Nephron progenitor cell (in vitro differentiated cells): ENCODE results near the gene CASD1.

Experiments
- DNase-seq: peaks from one replicate; pipeline ENCODE4 v3.0.0; 2021
- H3K27ac Mint-ChIP-seq: 2 replicates; pipeline ENCODE4 v1.8.0; 2021; ENCODE audit warnings: mild to moderate bottlenecking, moderate library complexity, mixed read lengths
- H3K27me3 Mint-ChIP-seq: 2 replicates; pipeline ENCODE4 v1.8.0; 2021; ENCODE audit warnings: mild to moderate bottlenecking, low read depth, mixed read lengths; ENCODE audit not compliant: poor library complexity
- H3K36me3 Mint-ChIP-seq: 2 replicates; pipeline ENCODE4 v1.8.0; 2021; ENCODE audit warnings: low read depth, mixed read lengths
- H3K4me1 Mint-ChIP-seq: 2 replicates; pipeline ENCODE4 v1.8.0; 2021; ENCODE audit warnings: mixed read lengths
- H3K4me3 Mint-ChIP-seq: 2 replicates; pipeline ENCODE4 v1.8.0; 2021; ENCODE audit warnings: mild to moderate bottlenecking, moderate library complexity, mixed read lengths
- H3K9me3 Mint-ChIP-seq: 2 replicates; pipeline ENCODE4 v1.8.0; 2021; ENCODE audit warnings: mild to moderate bottlenecking, moderate library complexity, mixed read lengths
- CTCF ChIP-seq: fragments of 200-600 bp; sonication (generic); IDR thresholded peaks from 2 replicates; pipeline ENCODE4 v1.5.0; 2021; ENCODE audit warnings: antibody characterized with exemption

CASD1 gene

GRCh38 chr7:94561841-94562514 lies 52.4 kb downstream of the CASD1 start:
- H3K36me3 Mint-ChIP-seq, result peaks cover 36% of the 10 kb centered on the region
- TF ChIP-seq CTCF, result no peak
- DNase-seq, result no peak
- H3K27me3 Mint-ChIP-seq, result no peaks in the 10 kb centered on the region
- H3K9me3 Mint-ChIP-seq, result no peaks in the 10 kb centered on the region
- no peak overlapping the region for H3K4me3 Mint-ChIP-seq
- H3K4me1 Mint-ChIP-seq, result no peaks in the 10 kb centered on the region
- H3K27ac Mint-ChIP-seq, result no peak overlapping the region

- Mint-ChIP-seq H3K4me3 (no peak overlapping the region), H3K27me3 (no peaks in the 10 kb centered on the region), H3K9me3 (no peaks in the 10 kb centered on the region), H3K36me3 (peaks cover 31% of the 10 kb centered on the region), H3K27ac (no peak overlapping the region), H3K4me1 (no peaks in the 10 kb centered on the region)
- TF ChIP-seq CTCF, result no peak
- no peak for DNase-seq
Measured at GRCh38 chr7:94562525-94562924, 52.9 kb downstream of the CASD1 start.

GRCh38 chr7:94565247-94565894 lies 55.8 kb downstream of the CASD1 start:
- TF ChIP-seq CTCF, result no peak
- Mint-ChIP-seq H3K9me3 (peaks cover 13% of the 10 kb centered on the region), H3K27me3 (no peaks in the 10 kb centered on the region), H3K36me3 (peaks cover 38% of the 10 kb centered on the region), H3K4me1 (no peaks in the 10 kb centered on the region), H3K4me3 (no peak overlapping the region), H3K27ac (no peak overlapping the region)
- DNase-seq, result no peak

- Mint-ChIP-seq H3K27me3 (no peaks in the 10 kb centered on the region), H3K4me1 (no peaks in the 10 kb centered on the region), H3K9me3 (peaks cover 32% of the 10 kb centered on the region), H3K27ac (peak overlapping the region; percentile 22), H3K36me3 (peaks cover 52% of the 10 kb centered on the region), H3K4me3 (no peak overlapping the region)
- no peak for TF ChIP-seq CTCF
- no peak for DNase-seq
Measured at GRCh38 chr7:94567396-94567795, 57.8 kb downstream of the CASD1 start.

GRCh38 chr7:94571816-94572215 lies 62.2 kb downstream of the CASD1 start:
- Mint-ChIP-seq H3K9me3 (peaks cover 76% of the 10 kb centered on the region), H3K27me3 (no peaks in the 10 kb centered on the region), H3K36me3 (peaks cover 85% of the 10 kb centered on the region), H3K27ac (no peak overlapping the region), H3K4me3 (no peak overlapping the region), H3K4me1 (no peaks in the 10 kb centered on the region)
- no peak for TF ChIP-seq CTCF
- DNase-seq, result no peak

- TF ChIP-seq CTCF, result no peak
- no peak for DNase-seq
- Mint-ChIP-seq H3K4me3 (no peak overlapping the region), H3K27me3 (no peaks in the 10 kb centered on the region), H3K36me3 (peaks cover 98% of the 10 kb centered on the region), H3K27ac (no peak overlapping the region), H3K9me3 (peaks cover 65% of the 10 kb centered on the region), H3K4me1 (no peaks in the 10 kb centered on the region)
Measured at GRCh38 chr7:94575646-94576045, 66.0 kb downstream of the CASD1 start.
